Astrocyte of the spinal cord (primary cell): ENCODE measurements around the gene BBX.
"Not testable (repeated sequence)": the region's sequence is repeated elsewhere in the genome, so short reads cannot be mapped to it uniquely, and the experiment has no call there.

Experiments used
- DNase-seq: peaks from one replicate; pipeline ENCODE4 v3.0.0; 2011; ENCODE audit warnings: low read depth, low spot score
- H3K4me3 ChIP-seq: 2 replicates; pipeline ENCODE4 v1.5.1; 2011; ENCODE audit warnings: low read depth, mild to moderate bottlenecking, low read length, moderate library complexity
- CTCF ChIP-seq: IDR thresholded peaks from 2 replicates; pipeline ENCODE4 v1.5.1; 2012; ENCODE audit warnings: low read depth, mild to moderate bottlenecking, low read length, inconsistent platforms
- in situ Hi-C: cut with HindIII; loops from 2 replicates; pipeline ENCODE4 v1.10.0; 2017; ENCODE audit warnings: low sequenced_read_pairs

BBX gene

GRCh38 chr3:107826727-107827126 lies 304.0 kb downstream of the BBX start:
- no peak for DNase-seq
- in situ Hi-C loops, result no loop called here
- no peak overlapping the region for H3K4me3 ChIP-seq
- TF ChIP-seq CTCF, result no peak

DNA sequence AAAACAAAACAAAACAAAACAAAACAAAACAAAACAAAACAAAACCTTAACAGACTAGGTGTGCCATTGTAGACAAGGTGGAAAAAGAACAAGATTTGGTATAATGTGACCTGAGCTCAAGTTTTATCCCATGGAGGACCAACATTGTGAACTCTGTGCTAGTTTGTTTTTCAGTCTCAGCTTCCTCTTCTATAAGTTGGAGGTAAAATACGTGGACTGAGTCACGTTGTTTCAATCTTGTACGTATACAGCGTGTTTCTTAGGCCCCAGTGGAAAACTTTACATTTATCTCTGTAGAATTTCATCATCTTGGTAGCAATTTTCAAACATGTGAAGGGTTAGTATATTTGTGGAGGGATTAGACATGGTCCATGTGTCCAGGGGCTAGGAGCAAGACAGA lies 306.4 kb downstream of the BBX start:
- no peak overlapping the region for H3K4me3 ChIP-seq
- in situ Hi-C loops, result no loop called here
- no peak for TF ChIP-seq CTCF
- DNase-seq, result no peak

DNA sequence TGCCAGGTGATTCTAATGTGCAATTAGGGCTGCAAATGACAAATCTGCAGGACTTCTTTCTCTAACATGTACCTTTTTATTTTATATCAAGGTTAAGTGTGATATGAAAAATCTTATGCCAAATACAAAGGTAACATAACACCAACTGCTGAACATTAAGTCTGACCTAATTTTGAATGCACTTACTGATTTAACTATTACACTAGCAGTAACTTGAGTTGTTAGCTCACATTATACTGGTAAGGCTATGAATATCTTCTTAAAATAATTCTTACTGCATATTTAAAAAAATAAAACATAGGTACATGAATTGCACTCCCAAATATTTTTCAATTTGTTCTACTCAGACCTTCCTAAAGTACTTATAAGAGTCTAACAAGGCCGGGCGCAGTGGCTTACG lies 308.8 kb downstream of the BBX start:
- in situ Hi-C loops, result no loop called here
- DNase-seq, result no peak
- TF ChIP-seq CTCF, result no peak
- H3K4me3 ChIP-seq, result no peak overlapping the region

DNA sequence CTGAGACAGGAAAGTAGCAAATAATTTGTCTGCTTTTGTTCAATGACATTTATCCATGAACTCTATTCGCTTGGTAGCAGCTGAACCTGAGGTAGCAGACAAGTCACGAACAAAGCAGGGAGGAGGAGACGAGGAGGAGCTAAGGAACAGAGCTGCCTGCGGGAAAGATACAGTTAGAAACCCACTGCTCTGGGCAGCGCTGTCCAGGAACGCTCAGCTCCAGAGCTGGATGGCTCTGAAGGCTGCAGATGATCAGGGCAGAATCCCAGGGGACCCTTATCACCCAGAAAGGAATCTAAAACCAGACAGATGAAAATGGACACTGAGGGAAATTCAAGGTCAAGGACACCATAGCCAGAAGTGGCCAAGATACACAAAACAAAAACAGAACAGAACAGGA lies 310.3 kb downstream of the BBX start:
- no peak for DNase-seq
- H3K4me3 ChIP-seq, result no peak overlapping the region
- in situ Hi-C loops, result no loop called here
- TF ChIP-seq CTCF, result no peak

GRCh38 chr3:107833722-107834416 lies 311.1 kb downstream of the BBX start:
- no peak for TF ChIP-seq CTCF
- no peak for DNase-seq
- H3K4me3 ChIP-seq, result no peak overlapping the region
- in situ Hi-C loops, result no loop called here

- in situ Hi-C loops, DNase-seq, H3K4me3 ChIP-seq: not testable (repeated sequence)
Measured at GRCh38 chr3:107835001-107835400, 312.2 kb downstream of the BBX start.

DNA sequence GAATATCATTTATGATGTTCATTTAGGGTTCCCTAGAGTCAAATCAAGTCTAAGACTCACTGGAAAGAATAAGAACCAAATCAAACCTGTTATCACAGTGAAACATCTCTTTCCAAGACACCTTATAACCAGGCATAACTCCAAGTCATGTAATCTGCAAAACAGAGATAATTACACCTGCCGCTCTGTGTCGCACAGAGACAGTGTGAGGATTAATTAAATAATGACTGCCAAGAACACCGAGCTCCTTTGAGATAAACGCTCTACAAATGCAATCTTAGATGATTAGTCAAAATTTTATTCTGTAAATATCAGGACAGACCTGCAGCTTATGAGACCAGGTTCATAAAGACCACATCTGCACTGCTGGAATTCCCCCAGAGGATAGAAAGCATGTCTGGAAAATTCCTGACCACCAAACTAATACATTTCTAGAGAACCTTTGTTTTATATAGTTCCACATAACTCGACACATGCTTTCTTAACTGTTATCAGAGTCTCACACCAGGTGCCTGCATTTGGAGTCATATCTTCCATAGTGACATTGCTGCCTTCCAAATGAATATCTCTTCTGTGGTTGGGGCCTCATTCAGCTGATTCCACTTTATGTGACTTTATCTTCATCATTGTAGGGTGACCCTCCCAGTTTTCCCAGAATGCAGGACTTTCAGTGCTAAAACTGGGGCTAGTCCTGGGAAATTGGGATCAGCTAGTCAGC lies 315.3 kb downstream of the BBX start:
- TF ChIP-seq CTCF, result no peak
- no peak for DNase-seq
- in situ Hi-C loops, result no loop called here

More for the DNA sequence above, 315.3 kb downstream of the BBX start:
- H3K4me3 ChIP-seq, result no peak overlapping the region
